Lower leg skin (tissue), 3 donors: ENCODE results near the gene MGAT2.

Source experiments
- CTCF ChIP-seq, 3 donors: fragments of 450-650 bp; IDR thresholded peaks; one replicate each; pipeline ENCODE4 v1.5.1; 2016; ENCODE audit warnings: antibody characterized with exemption in 3 of 3, mild to moderate bottlenecking in 3 of 3, moderate library complexity in 2 of 3
- POLR2A ChIP-seq, 2 donors: fragments of 450-650 bp; IDR thresholded peaks; one replicate each; pipeline ENCODE4 v1.6.1; 2016 to 2017; ENCODE audit warnings: antibody characterized with exemption in 2 of 2, mild to moderate bottlenecking in 1 of 2, moderate library complexity in 1 of 2

- TF ChIP-seq CTCF (IDR thresholded peaks at IDR 0.05) (no peak), POLR2A (IDR thresholded peaks at IDR 0.05) (no peak)
These were observed 21.6 kb downstream of the MGAT2 start for GRCh38 chr14:49642163-49642562.
